Measurements from ENCODE around the gene XAF1.
"Not testable (repeated sequence)": the region's sequence is repeated elsewhere in the genome, so short reads cannot be mapped to it uniquely, and the experiment has no call there.

XAF1 gene

GRCh38 chr17:6812295-6812694 is 56.4 kb downstream of the XAF1 start:
- DNase-seq: no peak

GRCh38 chr17:6815775-6816174 is 59.9 kb downstream of the XAF1 start:
- no peak for DNase-seq

DNA sequence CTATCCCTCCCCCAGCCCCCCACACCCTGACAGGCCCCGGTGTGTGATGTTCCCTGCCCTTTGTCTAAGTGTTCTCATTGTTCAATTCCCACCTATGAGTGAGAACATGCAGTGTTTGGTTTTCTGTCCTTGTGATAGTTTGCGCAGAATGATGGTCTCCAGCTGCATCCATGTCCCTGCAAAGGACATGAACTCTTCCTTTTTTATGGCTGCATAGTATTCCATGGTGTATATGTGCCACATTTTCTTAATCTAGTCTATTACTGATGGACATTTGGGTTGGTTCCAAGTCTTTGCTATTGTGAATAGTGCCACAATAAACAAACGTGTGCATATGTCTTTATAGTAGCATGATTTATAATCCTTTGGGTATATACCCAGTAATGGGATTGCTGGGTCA is 60.5 kb downstream of the XAF1 start:
- DNase-seq: not testable (repeated sequence)

DNA sequence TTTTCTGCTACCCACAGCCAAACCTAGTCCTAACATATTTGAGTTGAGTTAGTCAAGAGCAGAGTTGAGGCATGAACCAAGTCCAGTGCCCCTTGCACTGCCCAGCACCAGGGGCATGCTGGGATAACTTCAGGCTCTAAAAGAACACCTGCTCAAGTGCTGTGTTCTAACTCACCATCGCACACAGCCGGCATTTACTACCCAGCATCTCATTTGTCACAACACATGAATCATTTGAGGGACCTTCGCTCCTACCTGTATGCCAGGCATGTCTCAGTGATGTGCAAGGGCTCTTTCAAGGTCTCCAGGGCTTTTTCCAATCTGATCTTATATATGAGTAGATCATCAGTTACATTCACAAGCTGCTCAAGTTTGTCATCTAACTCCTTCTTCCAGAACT is 63.1 kb downstream of the XAF1 start:
- DNase-seq: no peak

- no peak for DNase-seq
These were observed 67.2 kb downstream of the XAF1 start for GRCh38 chr17:6823011-6823442.
